Cardiac septum (tissue), 1 donor: ENCODE measurements around the gene NIM1K. TPM values are rescaled to one million over a fixed set of nuclear protein-coding genes. Genes with fewer than 3 reads are reported as not detected.
"Not testable (repeated sequence)": the region's sequence is repeated elsewhere in the genome, so short reads cannot be mapped to it uniquely, and the experiment has no call there.

Experiments
- DNase-seq: peaks from one replicate; pipeline ENCODE4 v3.0.0-alpha.2; 2020; ENCODE audit warnings: low spot score
- intact Hi-C: fragments of 100-400 bp; cut with DNase I; formaldehyde crosslinking; loops from one replicate; pipeline ENCODE4 v1.14.0; 2022
- total RNA-seq: library from RNA; stranded (reverse); fragmentation: NEBNext Ultra II Directional; extraction: Animal tissue kit (Norgen Biotek cat#: 25700); gene quantifications from one replicate; pipeline ENCODE4 v1.2.1, GENCODE V29; 2021
- donor health status: DM: no; HTN: no; CAD: no.

NIM1K gene
- total RNA-seq, 1 donor from 2014 or later = 0.08 TPM

GRCh38 chr5:43305948-43306565 lies 114.0 kb downstream of the NIM1K start:
- no peak for DNase-seq
- intact Hi-C loops = loop anchor here (2.0 to 5.0 kb wide), 2 partner anchors 201 to 399 kb away; no protein-coding TSS in a partner anchor

- not testable (repeated sequence) for DNase-seq
- intact Hi-C loops = loop anchor here (2.0 to 5.0 kb wide), 2 partner anchors 202 to 400 kb away; no protein-coding TSS in a partner anchor
These were observed 114.9 kb downstream of the NIM1K start for GRCh38 chr5:43306954-43307353.

- intact Hi-C loops = loop anchor here (5.0 kb wide), 1 partner anchor 402 kb away; no protein-coding TSS in a partner anchor
- DNase-seq = no peak
These were observed 117.1 kb downstream of the NIM1K start for GRCh38 chr5:43309122-43309521.

- DNase-seq = no peak
- intact Hi-C loops = loop anchor here (5.0 kb wide), 2 partner anchors 173 to 402 kb away; partner anchors contain the start of gene TMEM267
These were observed 117.6 kb downstream of the NIM1K start for GRCh38 chr5:43309637-43310036.

- intact Hi-C loops = loop anchor here (5.0 kb wide), 1 partner anchor 170 kb away; the partner anchor contains the start of gene TMEM267
These were observed 120.1 kb downstream of the NIM1K start for GRCh38 chr5:43312076-43312661.

GRCh38 chr5:43312699-43313034 lies 120.6 kb downstream of the NIM1K start:
- no peak for DNase-seq

More at GRCh38 chr5:43312076-43312661, 120.1 kb downstream of the NIM1K start:
- no peak for DNase-seq

GRCh38 chr5:43313035-43313853 lies 121.2 kb downstream of the NIM1K start, which contains the start of gene HMGCS1:
Gene HMGCS1 (minus strand): TSS chr5:43313412. CDS start chr5:43298965, 14,447 bp downstream.
- intact Hi-C loops = loop anchor here (1.0 to 5.0 kb wide), 2 partner anchors 169 to 192 kb away; partner anchors contain the start of gene TMEM267
- DNase-seq = peak; percentile 98

More at GRCh38 chr5:43312699-43313034, 120.6 kb downstream of the NIM1K start:
- intact Hi-C loops = loop anchor here (1.0 to 5.0 kb wide), 2 partner anchors 170 to 191 kb away; partner anchors contain the start of gene TMEM267

- no peak for DNase-seq
- intact Hi-C loops = loop anchor here (1.0 to 5.0 kb wide), 2 partner anchors 168 to 193 kb away; partner anchors contain the start of gene TMEM267
These were observed 121.9 kb downstream of the NIM1K start for GRCh38 chr5:43313854-43314457.

GRCh38 chr5:43314724-43315123 lies 122.7 kb downstream of the NIM1K start:
- DNase-seq = no peak
- intact Hi-C loops = loop anchor here (5.0 kb wide), 1 partner anchor 168 kb away; the partner anchor contains the start of gene TMEM267

- intact Hi-C loops = no loop called here
These were observed 123.2 kb downstream of the NIM1K start for GRCh38 chr5:43315263-43315662.

GRCh38 chr5:43315682-43316081 lies 123.7 kb downstream of the NIM1K start:
- intact Hi-C loops = no loop called here
- DNase-seq = no peak

More at GRCh38 chr5:43315263-43315662, 123.2 kb downstream of the NIM1K start:
- no peak for DNase-seq

- intact Hi-C loops = no loop called here
- DNase-seq = no peak
These were observed 124.4 kb downstream of the NIM1K start for GRCh38 chr5:43316421-43316820.

- intact Hi-C loops = no loop called here
- no peak for DNase-seq
These were observed 128.8 kb downstream of the NIM1K start for GRCh38 chr5:43320846-43321245.

GRCh38 chr5:43323488-43323887 lies 131.5 kb downstream of the NIM1K start:
- DNase-seq, intact Hi-C loops: not testable (repeated sequence)

- intact Hi-C loops, DNase-seq: not testable (repeated sequence)
These were observed 133.6 kb downstream of the NIM1K start for GRCh38 chr5:43325624-43326023.
